ENCODE measurements around the gene COL2A1.

Gene COL2A1

GRCh38 chr12:48038085-48038484 is 33.8 kb upstream of the COL2A1 start:
- DNase-seq (ENCODE audit: extremely low read depth, low read depth), result no peak
- TF ChIP-seq, protein P1, sequence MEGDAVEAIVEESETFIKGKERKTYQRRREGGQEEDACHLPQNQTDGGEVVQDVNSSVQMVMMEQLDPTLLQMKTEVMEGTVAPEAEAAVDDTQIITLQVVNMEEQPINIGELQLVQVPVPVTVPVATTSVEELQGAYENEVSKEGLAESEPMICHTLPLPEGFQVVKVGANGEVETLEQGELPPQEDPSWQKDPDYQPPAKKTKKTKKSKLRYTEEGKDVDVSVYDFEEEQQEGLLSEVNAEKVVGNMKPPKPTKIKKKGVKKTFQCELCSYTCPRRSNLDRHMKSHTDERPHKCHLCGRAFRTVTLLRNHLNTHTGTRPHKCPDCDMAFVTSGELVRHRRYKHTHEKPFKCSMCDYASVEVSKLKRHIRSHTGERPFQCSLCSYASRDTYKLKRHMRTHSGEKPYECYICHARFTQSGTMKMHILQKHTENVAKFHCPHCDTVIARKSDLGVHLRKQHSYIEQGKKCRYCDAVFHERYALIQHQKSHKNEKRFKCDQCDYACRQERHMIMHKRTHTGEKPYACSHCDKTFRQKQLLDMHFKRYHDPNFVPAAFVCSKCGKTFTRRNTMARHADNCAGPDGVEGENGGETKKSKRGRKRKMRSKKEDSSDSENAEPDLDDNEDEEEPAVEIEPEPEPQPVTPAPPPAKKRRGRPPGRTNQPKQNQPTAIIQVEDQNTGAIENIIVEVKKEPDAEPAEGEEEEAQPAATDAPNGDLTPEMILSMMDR (IDR thresholded peaks at IDR 0.05; ENCODE audit: low read depth, low read length, missing control alignments), result no peak
- H3K4me3 ChIP-seq (replicated peaks; ENCODE audit: low read depth, low read length), result no peak overlapping the region

GRCh38 chr12:48037267-48037915 is 33.1 kb upstream of the COL2A1 start:
- H3K4me3 ChIP-seq (replicated peaks; ENCODE audit: low read depth, low read length), result no peak overlapping the region
- peak; percentile 12 for DNase-seq (ENCODE audit: extremely low read depth, low read depth)
- TF ChIP-seq, protein P1 (IDR thresholded peaks at IDR 0.05; ENCODE audit: low read depth, low read length, missing control alignments), result no peak

GRCh38 chr12:48036818-48037217 is 32.5 kb upstream of the COL2A1 start:
- DNase-seq (ENCODE audit: extremely low read depth, low read depth), result no peak
- no peak overlapping the region for H3K4me3 ChIP-seq (replicated peaks; ENCODE audit: low read depth, low read length)
- TF ChIP-seq, protein P1 (IDR thresholded peaks at IDR 0.05; ENCODE audit: low read depth, low read length, missing control alignments), result no peak

GRCh38 chr12:48034835-48035805 is 30.8 kb upstream of the COL2A1 start:
- DNase-seq (ENCODE audit: extremely low read depth, low read depth), result no peak
- no peak overlapping the region for H3K4me3 ChIP-seq (replicated peaks; ENCODE audit: low read depth, low read length)
- TF ChIP-seq, protein P1 (IDR thresholded peaks at IDR 0.05; ENCODE audit: low read depth, low read length, missing control alignments), result no peak

GRCh38 chr12:48033451-48033850 is 29.2 kb upstream of the COL2A1 start:
- TF ChIP-seq, protein P1 (IDR thresholded peaks at IDR 0.05; ENCODE audit: low read depth, low read length, missing control alignments), result no peak
- no peak for DNase-seq (ENCODE audit: extremely low read depth, low read depth)
- H3K4me3 ChIP-seq (replicated peaks; ENCODE audit: low read depth, low read length), result no peak overlapping the region

DNA sequence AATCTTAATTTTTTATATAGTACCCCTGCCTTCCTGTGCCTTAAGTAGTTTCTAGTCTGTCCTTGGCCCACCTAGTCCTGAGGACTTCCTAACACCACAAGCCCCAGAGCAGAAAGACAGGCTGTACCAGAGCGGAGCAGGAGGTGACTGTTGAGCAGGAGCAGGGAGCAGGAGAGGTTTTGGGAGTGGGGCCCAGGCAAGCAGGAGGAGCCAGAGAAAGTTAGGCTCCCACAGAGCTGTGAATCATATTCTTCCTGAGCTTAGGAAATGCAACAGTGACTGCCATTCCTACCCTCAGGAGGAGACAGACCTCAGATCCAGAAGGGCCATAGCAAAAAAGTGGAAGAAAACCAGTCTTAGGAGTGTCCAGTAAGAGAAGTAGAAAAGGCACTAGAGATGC is 28.3 kb upstream of the COL2A1 start:
- H3K4me3 ChIP-seq (replicated peaks; ENCODE audit: low read depth, low read length), result no peak overlapping the region
- DNase-seq (ENCODE audit: extremely low read depth, low read depth), result no peak
- TF ChIP-seq, protein P1 (IDR thresholded peaks at IDR 0.05; ENCODE audit: low read depth, low read length, missing control alignments), result no peak

Data from HFF-Myc (cell line).